DMS53 treated with DMSO at 0.1 percent for 48 hours (cell line): ENCODE data around the gene TMEM132D.
"Not testable (repeated sequence)": the region's sequence is repeated elsewhere in the genome, so short reads cannot be mapped to it uniquely, and the experiment has no call there.

ENCODE experiments used
- DNase-seq: peaks from one replicate; lab custom pipeline; 2025; ENCODE audit not compliant: unreplicated experiment; lab: John Stamatoyannopoulos, UW

Gene TMEM132D

DNA sequence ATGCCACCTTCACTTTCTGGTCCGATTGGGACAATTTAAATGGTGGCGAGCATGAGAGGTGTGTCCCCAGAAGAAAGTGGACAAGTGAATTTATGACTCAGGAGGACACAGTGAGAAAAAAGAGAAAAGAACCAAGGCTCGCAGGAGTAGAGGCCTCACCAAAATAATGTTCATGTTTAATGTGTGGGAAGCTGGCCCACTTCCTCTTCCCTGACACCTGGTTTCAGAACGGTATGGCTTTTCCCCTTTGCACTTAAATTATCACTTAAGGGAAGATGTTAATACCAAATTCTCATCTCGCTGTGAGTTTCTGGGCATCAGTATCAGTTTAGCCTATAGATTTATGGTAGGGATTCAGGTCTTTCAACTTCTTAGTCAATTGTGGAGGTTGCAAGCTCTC is 824.1 kb downstream of the TMEM132D start:
- no peak for DNase-seq

GRCh38 chr12:129076441-129077320 is 827.1 kb downstream of the TMEM132D start:
- DNase-seq = no peak

DNA sequence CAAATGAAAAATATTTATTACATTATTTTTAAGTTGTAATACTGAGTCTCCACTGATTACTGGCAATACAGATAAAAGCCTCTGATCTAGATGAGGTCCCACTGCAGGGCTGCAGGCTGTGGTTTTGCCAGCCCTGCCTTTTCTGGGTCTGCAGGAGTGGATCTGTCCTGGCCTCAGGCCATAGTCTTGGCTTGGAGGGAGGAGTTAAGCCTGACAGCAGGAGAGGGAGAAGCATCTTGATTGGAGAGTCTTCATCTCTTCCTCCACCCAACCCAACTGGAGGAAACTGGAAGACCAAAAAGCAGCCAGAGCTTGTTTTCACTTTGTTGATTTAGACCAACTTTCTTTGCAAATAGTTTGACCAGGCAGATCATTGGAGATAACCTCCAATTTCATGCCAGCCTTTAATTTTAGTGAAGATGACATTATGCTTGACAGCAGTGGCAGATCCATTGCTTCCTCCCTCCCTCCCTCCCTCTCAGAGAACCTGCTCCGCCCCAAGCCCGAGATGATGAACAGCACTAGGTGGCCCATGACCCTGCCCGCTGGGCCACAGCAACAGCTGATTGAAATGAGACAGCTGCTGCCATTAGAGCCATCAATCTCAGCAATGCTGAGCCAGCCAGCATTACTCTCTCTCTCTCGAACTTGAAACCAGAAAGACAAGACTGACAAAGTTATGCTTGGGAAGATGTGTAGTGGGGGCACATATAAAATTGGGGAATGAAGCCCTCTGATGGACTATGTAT is 828.2 kb downstream of the TMEM132D start:
- DNase-seq = no peak

GRCh38 chr12:129074379-129074778 is 829.4 kb downstream of the TMEM132D start:
- no peak for DNase-seq

DNA sequence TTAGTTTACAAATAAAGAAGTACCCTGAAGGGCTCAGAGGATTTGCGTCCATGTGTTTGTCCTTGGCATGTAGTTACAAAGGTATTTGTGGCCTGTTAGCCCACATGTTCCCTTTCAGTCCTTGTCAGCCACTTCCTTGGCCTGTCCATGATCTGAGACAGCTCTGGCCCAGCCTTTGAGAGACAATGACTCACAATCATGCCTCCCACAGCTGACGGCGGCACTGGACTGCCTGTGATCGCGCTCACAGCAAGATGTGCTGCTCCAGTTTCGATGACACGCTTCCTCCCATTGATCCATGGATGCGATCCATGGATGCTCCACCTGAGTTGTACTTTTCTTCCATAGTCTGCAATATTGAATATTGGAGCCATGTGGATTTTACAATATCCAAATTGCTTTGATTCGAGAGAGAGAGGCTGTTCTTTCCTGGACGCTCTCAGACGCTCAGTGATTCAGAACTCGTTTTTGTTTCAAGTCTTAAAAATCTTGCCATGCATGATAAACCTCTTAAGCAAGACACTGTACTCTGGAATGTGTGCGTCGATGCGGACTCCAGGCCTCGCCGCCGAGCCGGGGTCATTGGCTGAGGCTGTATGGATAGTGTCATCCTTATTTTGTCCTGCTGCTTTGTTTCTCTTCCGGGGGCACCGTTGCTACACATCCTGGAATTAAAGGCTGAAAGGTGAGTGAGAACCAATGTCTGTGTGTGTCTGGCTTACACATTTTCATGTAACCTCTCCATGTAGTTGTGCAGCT is 830.5 kb downstream of the TMEM132D start:
- no peak for DNase-seq

GRCh38 chr12:129071362-129071761 is 832.5 kb downstream of the TMEM132D start:
- DNase-seq = no peak

GRCh38 chr12:129069886-129070285 is 833.9 kb downstream of the TMEM132D start:
- DNase-seq = no peak

- no peak for DNase-seq
Measured at GRCh38 chr12:129068684-129069083, 835.1 kb downstream of the TMEM132D start.

DNA sequence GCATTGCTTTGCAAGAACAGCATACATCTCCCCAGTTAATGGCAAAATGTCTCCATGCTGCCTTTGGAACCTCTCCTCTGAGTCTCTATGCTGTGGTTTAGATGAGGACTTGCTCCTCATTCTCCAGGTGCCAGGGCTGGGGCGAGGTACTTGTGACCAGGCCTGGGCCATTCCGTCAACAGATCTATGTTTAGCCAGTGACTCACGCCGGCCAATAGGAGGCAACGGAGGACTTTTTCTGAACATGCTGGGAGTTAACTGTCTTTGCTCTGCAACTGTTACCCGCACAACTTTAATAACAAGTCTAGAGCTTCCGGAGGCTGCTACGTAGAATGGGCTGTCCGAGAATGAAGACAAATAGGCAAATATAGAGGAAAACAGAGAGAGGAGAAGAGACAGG is 836.3 kb downstream of the TMEM132D start:
- DNase-seq = no peak

DNA sequence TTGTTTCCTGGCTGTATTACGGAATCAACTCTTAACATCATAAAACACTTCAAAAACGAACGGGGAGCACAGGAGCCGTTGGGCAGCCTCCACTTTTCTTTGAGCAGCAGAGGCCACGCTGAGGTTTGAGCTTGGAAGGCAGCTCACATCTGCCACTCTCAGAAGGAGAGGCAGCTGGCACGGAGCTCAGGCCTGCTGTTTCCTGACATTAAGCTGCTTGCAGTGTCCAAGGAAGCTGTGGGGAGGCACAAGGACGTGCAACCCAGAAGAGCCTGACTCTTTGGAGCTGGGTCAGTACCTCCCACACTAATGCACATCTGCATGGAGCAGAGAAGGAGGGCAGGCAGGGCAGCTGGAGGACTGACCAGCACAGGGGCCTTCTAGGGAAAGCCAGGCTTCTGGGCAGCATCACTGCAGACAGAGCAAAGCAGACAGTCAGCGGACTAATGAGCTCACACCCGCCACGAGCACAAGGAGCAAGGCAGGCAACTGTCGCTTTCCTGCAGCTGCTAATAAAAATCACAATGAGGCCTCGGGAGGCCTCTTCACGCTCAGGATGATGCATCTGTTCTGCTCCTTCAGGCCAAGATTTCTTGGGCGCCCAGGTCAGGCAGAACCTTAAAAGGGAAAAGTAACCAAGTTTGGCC is 839.5 kb downstream of the TMEM132D start:
- DNase-seq = no peak

- no peak for DNase-seq
Measured at GRCh38 chr12:129063600-129063999, 840.2 kb downstream of the TMEM132D start.

DNA sequence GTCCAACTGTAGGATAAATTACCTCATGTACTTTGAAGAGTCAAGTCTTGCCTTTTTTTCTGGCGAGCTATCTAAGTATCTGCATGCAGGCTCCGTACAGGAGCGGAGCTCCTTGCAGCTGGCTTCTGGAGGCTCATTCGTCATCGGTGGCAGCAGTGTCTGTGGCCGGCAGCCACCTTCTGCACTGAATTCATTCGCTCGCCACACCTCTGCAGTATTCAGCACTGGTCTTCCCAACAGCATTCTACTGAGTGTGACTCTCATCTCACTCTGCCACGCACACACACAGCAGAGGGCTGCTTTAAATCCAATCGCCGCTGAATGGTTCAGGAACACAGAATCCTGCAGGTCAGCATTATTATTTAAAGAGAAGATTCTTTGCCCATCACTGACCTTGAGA is 850.6 kb downstream of the TMEM132D start:
- DNase-seq = no peak

DNA sequence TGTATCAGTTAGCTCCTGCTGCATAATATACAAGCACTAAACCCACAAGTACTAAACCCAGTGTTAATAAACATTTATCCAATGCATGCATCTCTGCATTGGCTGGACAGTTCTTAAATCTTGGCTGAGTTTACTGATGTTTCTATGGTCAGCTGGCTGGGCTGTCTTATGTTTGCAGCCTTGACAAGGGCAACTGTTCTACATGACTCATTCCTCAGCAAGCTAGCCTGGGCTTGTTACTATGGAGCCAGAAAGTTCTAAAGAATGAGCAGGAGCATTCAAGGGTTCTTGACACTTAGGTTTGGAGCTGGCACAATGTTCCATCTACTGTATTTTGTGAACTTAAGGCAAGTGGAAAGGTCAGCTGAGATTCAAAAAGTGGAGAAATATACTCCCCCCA is 851.5 kb downstream of the TMEM132D start:
- DNase-seq = no peak

GRCh38 chr12:129049917-129050316 is 853.9 kb downstream of the TMEM132D start:
- no peak for DNase-seq

- DNase-seq = not testable (repeated sequence)
Measured at GRCh38 chr12:129043334-129043733, 860.5 kb downstream of the TMEM132D start.

DNA sequence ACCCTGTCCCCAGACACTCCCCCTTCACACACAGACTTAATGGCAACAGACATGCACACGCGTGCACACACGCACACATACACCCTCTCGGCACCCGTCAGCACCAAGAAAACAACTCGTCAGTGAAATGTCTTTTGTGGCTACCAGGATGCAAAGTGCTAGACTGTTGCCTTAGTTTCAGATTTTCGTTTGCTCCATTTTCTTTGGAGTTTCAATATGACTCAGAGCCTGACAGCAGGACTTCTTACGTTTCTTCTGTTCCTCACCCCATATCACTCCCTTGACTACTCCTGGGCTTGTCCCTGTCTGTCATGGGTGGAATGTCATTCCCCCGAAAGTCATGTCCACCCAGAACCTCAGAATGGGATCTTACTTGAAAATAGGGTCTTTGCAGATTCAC is 867.7 kb downstream of the TMEM132D start:
- DNase-seq = no peak

DNA sequence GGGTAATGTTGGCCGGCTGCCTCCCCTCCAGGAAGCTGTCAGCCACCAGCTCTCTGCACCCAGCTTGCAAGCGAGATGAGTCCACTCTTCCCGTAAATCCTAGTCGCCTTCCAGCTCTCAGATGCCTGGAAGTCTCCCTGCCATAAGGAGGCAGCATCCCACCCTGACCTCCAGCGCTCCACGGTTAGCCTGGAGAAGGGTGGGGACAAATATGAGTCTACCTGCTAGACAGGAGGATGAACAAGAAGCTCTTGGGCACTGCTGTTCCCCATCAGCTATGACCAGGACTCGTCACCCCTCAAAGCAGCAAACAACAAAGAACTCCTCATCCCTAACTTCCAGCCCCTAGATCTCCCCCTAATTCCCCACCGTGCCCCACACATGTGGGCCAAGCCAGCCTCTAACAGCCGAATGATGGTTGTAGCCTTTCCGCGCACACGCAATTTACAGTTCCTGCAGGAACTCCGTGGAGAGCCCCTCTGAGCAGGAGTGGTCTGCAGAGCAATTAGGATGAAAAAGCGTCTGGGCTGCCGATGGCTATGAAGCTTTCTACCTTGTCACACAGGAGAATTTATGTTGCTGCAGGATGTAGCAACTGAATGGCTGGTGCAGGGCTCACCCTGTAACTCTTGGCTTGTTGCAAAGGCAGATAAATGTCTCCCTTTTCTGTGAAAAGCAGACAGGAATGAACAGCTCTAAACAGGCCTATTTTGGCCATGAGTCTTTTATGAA is 869.1 kb downstream of the TMEM132D start:
- DNase-seq = no peak

GRCh38 chr12:129028844-129029243 is 875.0 kb downstream of the TMEM132D start:
- DNase-seq = no peak

- DNase-seq = no peak
Measured at GRCh38 chr12:129025055-129025454, 878.8 kb downstream of the TMEM132D start.
